GM12875 (cell line): ENCODE results near the gene SCML1.

ENCODE experiments used
- H3K4me3 ChIP-seq: one replicate; pipeline ENCODE4 v1.5.1; 2011; ENCODE audit warnings: low read depth, low read length, control low read depth
- CTCF ChIP-seq: IDR thresholded peaks from 2 replicates; pipeline ENCODE4 v1.5.1; 2011; ENCODE audit warnings: low read depth, mild to moderate bottlenecking, control low read depth, inconsistent platforms, low read length, moderate library complexity, borderline replicate concordance; ENCODE audit not compliant: insufficient read depth

The SCML1 gene

GRCh38 chrX:17721715-17722114, 15.6 kb upstream of the SCML1 start:
- no peak for TF ChIP-seq CTCF
- no peak overlapping the region for H3K4me3 ChIP-seq

GRCh38 chrX:17725181-17725580, 12.1 kb upstream of the SCML1 start:
- no peak for TF ChIP-seq CTCF
- no peak overlapping the region for H3K4me3 ChIP-seq

GRCh38 chrX:17732138-17732783, 5.0 kb upstream of the SCML1 start:
- TF ChIP-seq CTCF: no peak
- no peak overlapping the region for H3K4me3 ChIP-seq

GRCh38 chrX:17735406-17735805, 1.9 kb upstream of the SCML1 start:
- H3K4me3 ChIP-seq: no peak overlapping the region
- no peak for TF ChIP-seq CTCF

- H3K4me3 ChIP-seq: no peak overlapping the region
- TF ChIP-seq CTCF: no peak
These were observed 826 bp upstream of the SCML1 start for GRCh38 chrX:17736478-17736855.

- peak overlapping the region; percentile 10 for H3K4me3 ChIP-seq
- no peak for TF ChIP-seq CTCF
These were observed 355 bp downstream of the SCML1 start for GRCh38 chrX:17737710-17737985.

GRCh38 chrX:17737986-17738713, 857 bp downstream of the SCML1 start:
- H3K4me3 ChIP-seq: no peak overlapping the region
- TF ChIP-seq CTCF: no peak
